ENCODE data around the gene ARHGAP15.

Gene ARHGAP15

GRCh38 chr2:143382573-143382972 is 253.4 kb downstream of the ARHGAP15 start:
- Mint-ChIP-seq H3K9me3 (no peaks in the 10 kb centered on the region), H3K36me3 (ENCODE audit: low read depth) (no peaks in the 10 kb centered on the region), H3K27me3 (ENCODE audit: low read depth, poor library complexity) (peaks cover 3% of the 10 kb centered on the region), H3K4me3 (no peak overlapping the region), H3K27ac (no peak overlapping the region), H3K4me1 (peaks cover 11% of the 10 kb centered on the region)
- DNase-seq, result no peak
- no peak for TF ChIP-seq CTCF (IDR thresholded peaks at IDR 0.05)

GRCh38 chr2:143383016-143383415 is 253.8 kb downstream of the ARHGAP15 start:
- no peak for TF ChIP-seq CTCF (IDR thresholded peaks at IDR 0.05)
- no peak for DNase-seq
- Mint-ChIP-seq H3K27ac (no peak overlapping the region), H3K27me3 (ENCODE audit: low read depth, poor library complexity) (peaks cover 3% of the 10 kb centered on the region), H3K36me3 (ENCODE audit: low read depth) (no peaks in the 10 kb centered on the region), H3K4me1 (peaks cover 11% of the 10 kb centered on the region), H3K4me3 (no peak overlapping the region), H3K9me3 (no peaks in the 10 kb centered on the region)

- Mint-ChIP-seq H3K27me3 (ENCODE audit: low read depth, poor library complexity) (peaks cover 3% of the 10 kb centered on the region), H3K4me3 (no peak overlapping the region), H3K4me1 (peaks cover 11% of the 10 kb centered on the region), H3K27ac (no peak overlapping the region), H3K9me3 (no peaks in the 10 kb centered on the region), H3K36me3 (ENCODE audit: low read depth) (no peaks in the 10 kb centered on the region)
- DNase-seq, result no peak
- no peak for TF ChIP-seq CTCF (IDR thresholded peaks at IDR 0.05)
Measured at GRCh38 chr2:143384111-143384510, 254.9 kb downstream of the ARHGAP15 start.

- no peak for TF ChIP-seq CTCF (IDR thresholded peaks at IDR 0.05)
Measured at GRCh38 chr2:143390171-143390570, 261.0 kb downstream of the ARHGAP15 start.

GRCh38 chr2:143392358-143392757 is 263.1 kb downstream of the ARHGAP15 start:
- Mint-ChIP-seq H3K9me3 (no peaks in the 10 kb centered on the region), H3K4me1 (no peaks in the 10 kb centered on the region), H3K27ac (no peak overlapping the region), H3K27me3 (ENCODE audit: low read depth, poor library complexity) (no peaks in the 10 kb centered on the region), H3K4me3 (no peak overlapping the region), H3K36me3 (ENCODE audit: low read depth) (no peaks in the 10 kb centered on the region)
- no peak for TF ChIP-seq CTCF (IDR thresholded peaks at IDR 0.05)
- no peak for DNase-seq

More at GRCh38 chr2:143390171-143390570, 261.0 kb downstream of the ARHGAP15 start:
- no peaks in the 10 kb centered on the region for H3K9me3 Mint-ChIP-seq
- H3K27me3 Mint-ChIP-seq (ENCODE audit: low read depth, poor library complexity), result no peaks in the 10 kb centered on the region
- no peak overlapping the region for H3K4me3 Mint-ChIP-seq
- H3K4me1 Mint-ChIP-seq, result no peaks in the 10 kb centered on the region
- H3K27ac Mint-ChIP-seq, result no peak overlapping the region
- H3K36me3 Mint-ChIP-seq (ENCODE audit: low read depth), result no peaks in the 10 kb centered on the region
- no peak for DNase-seq

- DNase-seq, result no peak
- Mint-ChIP-seq H3K9me3 (no peaks in the 10 kb centered on the region), H3K4me1 (no peaks in the 10 kb centered on the region), H3K27me3 (ENCODE audit: low read depth, poor library complexity) (no peaks in the 10 kb centered on the region), H3K4me3 (no peak overlapping the region), H3K36me3 (ENCODE audit: low read depth) (no peaks in the 10 kb centered on the region), H3K27ac (no peak overlapping the region)
- TF ChIP-seq CTCF (IDR thresholded peaks at IDR 0.05), result no peak
Measured at GRCh38 chr2:143394062-143394461, 264.8 kb downstream of the ARHGAP15 start.
